Measurements from ENCODE around the gene HDGFL2. TPM values are rescaled to one million over a fixed set of nuclear protein-coding genes. Genes with fewer than 3 reads are reported as not detected.
A peak's percentile ranks its signal among the peaks of the same experiment; 100 is the strongest.

The HDGFL2 gene
- total and polyA plus RNA-seq, 2 of the 8 experiments (the other 6 are each of a cell fraction or from before 2014, with no cell fraction given), result 31.1 to 106 TPM

DNA sequence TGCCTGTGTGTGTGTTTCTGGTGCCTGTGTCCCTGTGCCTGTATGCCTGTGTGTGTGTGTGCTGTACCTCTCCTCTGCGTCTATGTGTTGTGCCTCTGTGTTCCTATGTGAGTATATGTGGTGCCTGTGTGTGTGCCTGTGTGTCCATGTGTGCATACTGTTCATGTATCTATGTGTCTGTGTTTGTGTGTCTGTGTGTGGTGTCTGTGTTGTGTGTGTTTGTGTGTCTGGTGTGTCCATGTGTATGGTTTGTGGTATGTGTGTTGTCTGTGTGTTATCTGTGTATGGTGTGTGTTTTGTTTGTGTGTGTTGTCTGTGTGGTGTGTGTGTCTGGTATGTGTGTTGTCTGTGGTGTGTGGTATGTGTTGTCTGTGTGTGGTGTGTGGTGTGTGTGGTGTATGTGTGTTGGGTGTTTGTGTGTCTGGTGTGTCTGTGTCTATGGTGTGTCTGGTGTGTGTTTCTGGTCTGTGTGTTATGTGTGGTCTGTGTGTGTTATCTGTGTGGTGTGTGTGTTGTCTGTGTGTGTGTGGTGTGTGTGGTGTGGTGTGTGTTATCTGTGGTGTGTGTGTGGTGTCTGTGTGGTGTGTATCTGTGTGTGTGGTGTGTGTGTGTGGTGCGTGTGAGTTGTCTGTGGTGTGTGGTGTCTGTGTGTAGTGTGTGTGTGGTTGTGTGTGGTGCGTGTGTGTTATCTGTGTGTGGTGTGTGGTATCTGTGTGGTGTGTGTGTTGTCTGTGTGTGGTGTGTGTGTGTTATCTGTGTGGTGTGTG is 20.4 kb downstream of the HDGFL2 start:
- Histone ChIP-seq H3K36me3 (ENCODE audit: control insufficient read depth in 2 of 4, insufficient read depth in 4 of 4, low read length in 3 of 4) (peaks cover 7 to 66% (median 47%) of the 10 kb centered on the region in 4 experiments; a peak in 6 of 8 replicates), H3K27me3 (replicated peaks in 1 of 4; ENCODE audit: control insufficient read depth in 3 of 4, extremely low read depth in 1 of 4, insufficient read depth in 3 of 4, low read length in 3 of 4) (no peaks in the 10 kb centered on the region; a peak in 1 of 7 replicates), H2BK5ac (ENCODE audit: low read depth, low read length) (peak overlapping the region; percentile 48; the same call in 1 of the 2 replicates), H3K9ac (replicated peaks in 1 of 4; ENCODE audit: extremely low read depth in 1 of 4, low read depth in 3 of 4, low read length in 3 of 4) (peak overlapping the region in 2 of 4 experiments; percentile 27 to 28; a peak in 1 of 7 replicates), H3K79me1 (ENCODE audit: low read depth, low read length) (peaks cover 6% of the 10 kb centered on the region), H3K56ac (replicated peaks; ENCODE audit: insufficient read length, low read depth, low read length) (peak overlapping the region; percentile 100), H4K20me1 (replicated peaks in 1 of 2; ENCODE audit: control insufficient read depth in 1 of 2, insufficient read depth in 2 of 2, low read length in 2 of 2) (peaks cover 7 to 20% of the 10 kb centered on the region in 2 experiments), H3K14ac (ENCODE audit: insufficient read length) (no peak overlapping the region), H4K8ac (ENCODE audit: extremely low read depth, insufficient read depth, low read length) (no peak overlapping the region), H4K5ac (ENCODE audit: insufficient read length, low read depth, low read length) (no peak overlapping the region), H3K4ac (replicated peaks; ENCODE audit: insufficient read length, low read depth, low read length) (no peak overlapping the region), H3K79me2 (ENCODE audit: control insufficient read depth in 1 of 2, insufficient read depth in 2 of 2, low read length in 2 of 2) (0 out of 4 replicates have a peak, but pooled peaks cover 0 to 3% of the 10 kb centered on the region in 2 experiments), H2BK20ac (ENCODE audit: low read length) (no peak overlapping the region), H3K4me3 (ENCODE audit: extremely low read depth in 1 of 4, insufficient read depth in 2 of 4, low read depth in 3 of 4, low read length in 4 of 4) (no peak overlapping the region), H2BK15ac (ENCODE audit: low read length) (no peak overlapping the region), H4K91ac (replicated peaks; ENCODE audit: insufficient read length, low read length) (peak overlapping the region; percentile 42), H2BK12ac (ENCODE audit: low read depth, low read length) (peak overlapping the region; percentile 65; the same call in 1 of the 2 replicates), H3K23me2 (ENCODE audit: low read depth, low read length) (peaks cover 10% of the 10 kb centered on the region; the same call in 1 of the 2 replicates), H3K18ac (ENCODE audit: extremely low read depth, low read length) (no peak overlapping the region), H2AFZ (ENCODE audit: low read length) (no peak overlapping the region), H3K23ac (ENCODE audit: insufficient read length) (no peak overlapping the region), H2AK5ac (ENCODE audit: low read depth, low read length) (no peak overlapping the region; the same call in 1 of the 2 replicates), H2BK120ac (replicated peaks; ENCODE audit: low read depth, low read length) (no peak overlapping the region), H3K4me1 (replicated peaks in 1 of 4; ENCODE audit: control insufficient read depth in 3 of 4, insufficient read depth in 4 of 4, low read length in 3 of 4) (no peaks in the 10 kb centered on the region), H3K4me2 (ENCODE audit: insufficient read depth in 1 of 2, low read depth in 2 of 2, low read length in 2 of 2) (no peak overlapping the region), H3K9me3 (ENCODE audit: insufficient read depth in 2 of 2, low read depth in 1 of 2, low read length in 1 of 2) (no peaks in the 10 kb centered on the region), H3K27ac (ENCODE audit: low read depth, low read length) (no peak overlapping the region)
- ChIA-PET POLR2A (ENCODE audit: partially characterized antibody) (interaction anchor here (3.8 kb wide), 1 partner anchor 12 kb away, joined by 19 read pairs; no protein-coding TSS in a partner anchor), CTCF (ENCODE audit: partially characterized antibody) (interaction anchor here (2.7 kb wide), 1 partner anchor 32 kb away, joined by 13 read pairs; no protein-coding TSS in a partner anchor)
- FAIRE-seq (peak; percentile 36), DNase-seq (ENCODE audit: low read depth in 1 of 2, low spot score in 2 of 2) (no peak)
- 87% methylated on average over 3 of the region's 3 CpGs; no CpG with 5 or more reads in 1 of the 2 experiments for WGBS, 2 experiments (ENCODE audit: extremely low coverage in 1 of 2, insufficient coverage in 1 of 2, insufficient read length in 1 of 2, insufficient replicate concordance in 2 of 2, low coverage in 1 of 2, low lambda C conversion rate in 2 of 2, missing lambda C conversion rate in 1 of 2)
- no peak for TF ChIP-seq KDM5A (IDR thresholded peaks at IDR 0.05; ENCODE audit: low read length)
